Measurements from ENCODE around the gene HILPDA.

The HILPDA gene

GRCh38 chr7:128455543-128456254 is at the start of gene HILPDA:
HILPDA (plus strand) TSS chr7:128455878; CDS start chr7:128457269, 1,391 bp downstream.
- peak; percentile 93 for DNase-seq

GRCh38 chr7:128406314-128407232 is 49.1 kb upstream of the HILPDA start:
- no peak for DNase-seq

GRCh38 chr7:128407233-128407589 is 48.5 kb upstream of the HILPDA start:
- DNase-seq, result no peak

- DNase-seq, result no peak
Measured at GRCh38 chr7:128407751-128408708, 47.6 kb upstream of the HILPDA start.

- DNase-seq, result no peak
Measured at GRCh38 chr7:128408709-128409595, 46.7 kb upstream of the HILPDA start.

GRCh38 chr7:128409596-128410450 is 45.9 kb upstream of the HILPDA start, which contains the start of gene IMPDH1:
IMPDH1 (minus strand) TSS chr7:128409982; CDS start chr7:128409901, 81 bp downstream.
- DNase-seq, result peak; percentile 38

GRCh38 chr7:128410451-128410753 is 45.3 kb upstream of the HILPDA start:
- DNase-seq, result no peak

- DNase-seq, result no peak
Measured at GRCh38 chr7:128415217-128415785, 40.4 kb upstream of the HILPDA start.

GRCh38 chr7:128417071-128417470 is 38.6 kb upstream of the HILPDA start:
- DNase-seq, result no peak

GRCh38 chr7:128419257-128419656 is 36.4 kb upstream of the HILPDA start:
- DNase-seq, result no peak

- no peak for DNase-seq
Measured at GRCh38 chr7:128420773-128421172, 34.9 kb upstream of the HILPDA start.

- no peak for DNase-seq
Measured at GRCh38 chr7:128421384-128421783, 34.3 kb upstream of the HILPDA start.

- DNase-seq, result no peak
Measured at GRCh38 chr7:128422037-128422436, 33.6 kb upstream of the HILPDA start.

- no peak for DNase-seq
Measured at GRCh38 chr7:128422842-128423241, 32.8 kb upstream of the HILPDA start.

GRCh38 chr7:128424686-128425275 is 30.9 kb upstream of the HILPDA start:
- no peak for DNase-seq

GRCh38 chr7:128425850-128426249 is 29.8 kb upstream of the HILPDA start:
- DNase-seq, result no peak

GRCh38 chr7:128427289-128427891 is 28.3 kb upstream of the HILPDA start:
- peak; percentile 63 for DNase-seq

- DNase-seq, result no peak
Measured at GRCh38 chr7:128430207-128430606, 25.5 kb upstream of the HILPDA start.

GRCh38 chr7:128431221-128431620 is 24.5 kb upstream of the HILPDA start:
- no peak for DNase-seq

- no peak for DNase-seq
Measured at GRCh38 chr7:128431754-128432153, 23.9 kb upstream of the HILPDA start.

All from NCI-H1105 (cell line).